Measurements from ENCODE around the gene CPNE4. TPM values are rescaled to one million over a fixed set of nuclear protein-coding genes. Genes with fewer than 3 reads are reported as not detected.

The CPNE4 gene
- polyA plus RNA-seq, 4 donors = 0.27 to 0.49 (median 0.45) TPM

DNA sequence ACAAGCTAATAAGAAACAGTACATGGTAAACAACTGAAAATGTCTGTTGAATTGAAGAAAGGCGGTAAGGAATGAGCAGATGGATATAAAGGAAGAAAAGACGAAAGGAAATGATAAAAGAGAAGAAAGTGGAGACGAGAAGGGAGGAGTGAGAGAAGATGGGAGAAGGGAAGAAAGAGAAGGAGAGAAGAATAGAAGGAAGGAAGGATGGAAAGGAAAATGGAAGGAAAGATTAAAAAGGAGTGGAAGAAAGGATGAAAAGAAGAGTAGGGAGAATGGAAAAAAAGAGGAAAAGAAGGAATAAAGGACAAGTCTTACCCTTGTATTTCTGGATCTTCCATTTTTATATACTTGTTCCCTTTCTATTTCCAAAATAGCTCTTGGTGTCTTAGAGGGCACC lies 17.7 kb downstream of the CPNE4 start:
- no peak for DNase-seq (ENCODE audit: low read depth in 4 of 4, low spot score in 3 of 4)

DNA sequence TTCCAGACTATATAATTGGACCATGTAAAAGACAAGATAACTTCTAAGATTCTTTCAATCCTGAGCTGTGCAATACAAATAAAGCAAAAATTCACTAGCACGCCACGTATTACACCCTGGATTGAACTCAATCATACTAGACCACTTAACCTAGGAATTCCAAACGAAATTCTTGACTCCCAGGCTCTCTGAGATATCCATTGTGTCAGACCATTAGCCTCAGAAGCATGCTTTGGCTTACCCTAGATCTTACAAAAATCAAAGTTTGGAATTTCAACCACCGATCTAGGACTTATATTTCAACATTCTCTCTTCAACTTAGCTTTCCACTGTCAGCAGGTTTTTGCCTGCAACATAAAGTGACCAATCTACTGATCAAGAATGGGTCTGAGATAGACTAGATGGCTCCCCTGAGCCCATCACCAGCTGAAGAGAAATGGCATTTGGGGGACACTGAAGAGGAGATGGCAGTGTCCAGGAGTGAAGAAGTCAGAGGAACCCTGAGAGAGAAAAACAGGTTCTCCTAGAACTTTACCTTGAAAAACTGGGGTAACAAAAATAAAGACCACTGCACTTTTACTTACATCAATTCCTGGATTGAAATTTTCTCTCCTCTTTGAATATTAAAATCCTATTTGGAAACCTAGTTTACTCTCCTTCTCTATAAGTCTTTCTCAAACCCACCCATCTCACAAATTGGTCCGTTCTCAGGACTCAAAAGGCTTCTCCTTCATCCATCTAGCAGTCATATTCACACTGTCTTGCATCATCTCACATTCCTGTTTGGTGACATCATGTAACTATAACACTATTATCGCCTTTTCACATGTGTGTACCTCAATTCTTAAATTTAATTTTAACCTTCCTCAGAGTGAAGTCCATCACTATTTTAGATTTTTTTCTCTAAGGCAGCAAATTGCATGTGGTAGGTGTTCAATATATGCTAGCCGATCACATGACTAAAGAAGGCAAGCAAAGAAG lies 18.5 kb downstream of the CPNE4 start:
- DNase-seq (ENCODE audit: low read depth in 4 of 4, low spot score in 3 of 4) = no peak

DNA sequence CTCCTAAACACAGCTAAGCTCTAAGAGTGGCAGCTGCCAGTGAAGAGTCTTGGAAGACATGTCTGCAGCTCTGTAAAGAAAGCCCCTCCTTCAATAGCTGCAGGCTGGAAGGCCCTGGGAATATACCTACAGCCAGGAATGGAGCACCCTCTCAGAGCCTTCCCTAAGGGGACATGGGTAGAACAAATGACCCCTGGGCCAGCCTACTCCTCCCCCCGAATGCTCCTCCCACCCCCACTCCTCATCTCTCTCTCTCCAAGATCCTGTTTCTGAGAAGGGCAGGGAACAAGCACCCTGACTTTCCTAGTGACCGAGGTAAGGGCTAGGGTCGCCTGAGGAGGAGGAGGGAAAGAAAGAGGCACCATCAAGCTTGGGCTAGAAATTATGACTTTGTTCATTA lies 20.7 kb downstream of the CPNE4 start:
- no peak for DNase-seq (ENCODE audit: low read depth in 4 of 4, low spot score in 3 of 4)

DNA sequence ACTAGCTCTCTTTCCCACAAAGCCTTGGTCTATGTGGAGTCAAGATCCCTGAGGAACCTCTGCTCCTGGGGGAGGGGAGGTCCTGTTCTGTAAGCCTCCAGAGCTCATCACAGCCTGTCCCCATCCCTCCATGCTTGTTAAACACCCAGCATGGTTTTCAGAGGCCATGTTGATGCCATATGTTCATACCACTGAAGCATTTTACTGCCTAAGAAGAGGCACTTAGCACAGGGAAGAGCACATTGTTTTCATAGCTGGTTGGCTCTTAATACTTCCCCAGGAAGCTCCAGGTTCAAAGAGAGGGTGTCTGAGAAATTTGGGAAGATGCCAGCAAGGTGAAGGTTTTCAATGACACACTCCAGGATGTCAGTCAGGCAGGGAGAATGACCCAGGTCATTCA lies 25.6 kb downstream of the CPNE4 start:
- DNase-seq (ENCODE audit: low read depth in 4 of 4, low spot score in 3 of 4) = no peak

DNA sequence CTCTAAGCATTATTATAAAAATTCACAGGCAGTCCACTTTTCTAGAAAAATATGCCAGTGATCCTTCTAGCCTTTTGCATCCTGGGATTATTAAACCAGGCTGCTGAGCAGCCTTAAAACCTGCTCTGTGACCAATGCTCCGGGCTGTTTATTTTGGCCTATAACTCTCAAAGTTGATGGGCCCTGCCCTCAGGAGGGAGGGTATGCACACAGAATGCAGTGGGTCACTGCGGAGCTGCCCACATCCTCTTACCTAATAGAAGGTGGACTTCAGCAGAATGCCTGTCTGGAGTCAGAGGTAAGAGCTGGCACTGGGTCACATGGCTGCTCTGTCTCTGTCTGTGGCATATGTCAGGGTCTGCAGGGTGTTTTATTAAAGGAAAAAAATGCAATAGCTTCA lies 26.0 kb downstream of the CPNE4 start:
- DNase-seq (ENCODE audit: low read depth in 4 of 4, low spot score in 3 of 4) = no peak

DNA sequence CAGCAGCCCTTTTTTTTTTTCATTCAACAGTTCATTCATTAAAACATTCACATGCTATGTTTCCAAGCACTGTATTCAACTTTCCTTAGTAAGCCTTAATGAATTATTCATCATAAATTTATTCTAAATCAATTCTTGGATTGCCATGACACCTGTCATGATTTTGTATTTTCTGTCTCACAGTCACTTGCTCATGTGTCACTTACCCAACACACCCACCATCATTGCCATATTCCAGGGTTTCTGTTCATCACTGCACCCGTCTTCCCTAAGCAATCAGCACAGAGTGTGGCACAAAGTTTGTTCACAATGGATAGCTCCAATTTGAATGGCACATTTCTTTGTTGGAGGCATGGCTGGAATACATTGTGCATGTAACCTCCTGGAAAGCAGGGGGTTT lies 27.2 kb downstream of the CPNE4 start:
- DNase-seq (ENCODE audit: low read depth in 4 of 4, low spot score in 3 of 4) = no peak

DNA sequence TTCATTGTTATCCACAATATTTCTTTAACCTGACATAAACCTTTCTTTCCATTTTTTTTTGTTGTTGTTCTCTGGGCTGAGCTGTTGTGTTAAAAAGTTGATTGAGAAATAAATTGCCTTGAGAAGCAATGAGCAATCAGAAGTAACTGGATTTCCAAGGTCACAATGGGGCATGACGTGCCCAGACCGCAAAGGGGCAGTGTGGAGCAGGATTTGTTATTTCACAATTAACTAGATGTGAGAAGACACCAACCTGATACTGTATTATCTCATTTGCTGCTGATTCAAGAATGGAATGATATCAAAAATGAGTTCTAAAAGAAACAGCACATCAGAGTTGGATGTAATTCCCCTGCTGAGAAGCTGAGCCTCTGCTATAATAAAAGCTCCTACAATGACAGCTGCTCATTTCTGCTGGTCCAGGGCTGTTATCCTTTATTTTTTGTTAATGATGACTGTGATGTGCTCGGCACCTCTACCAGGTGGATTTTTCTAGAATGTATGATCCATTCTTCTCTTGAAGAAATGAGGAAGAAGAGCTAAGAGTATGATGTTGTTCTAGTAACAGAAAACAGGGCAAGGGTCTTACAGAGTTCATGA lies 28.1 kb downstream of the CPNE4 start:
- DNase-seq (ENCODE audit: low read depth in 4 of 4, low spot score in 3 of 4) = no peak

DNA sequence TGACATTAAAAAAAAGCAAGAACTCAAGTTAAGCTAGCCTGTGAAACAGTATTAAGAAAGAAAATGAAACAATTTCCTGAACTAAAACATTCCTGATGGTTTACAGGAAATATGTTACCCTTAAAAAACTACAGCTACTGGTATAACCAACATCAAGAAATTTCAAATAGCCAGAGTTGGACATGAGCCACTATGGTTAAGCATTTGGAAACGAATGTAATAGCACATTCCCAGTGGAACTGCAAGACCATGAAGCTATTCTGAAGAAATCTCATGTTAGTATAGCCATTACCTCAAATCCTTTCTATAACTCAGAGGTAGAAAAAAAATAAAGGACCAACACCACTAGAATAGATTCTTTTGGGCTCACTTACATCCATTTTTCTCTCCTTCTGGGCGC lies 30.2 kb downstream of the CPNE4 start:
- no peak for DNase-seq (ENCODE audit: low read depth in 4 of 4, low spot score in 3 of 4)

DNA sequence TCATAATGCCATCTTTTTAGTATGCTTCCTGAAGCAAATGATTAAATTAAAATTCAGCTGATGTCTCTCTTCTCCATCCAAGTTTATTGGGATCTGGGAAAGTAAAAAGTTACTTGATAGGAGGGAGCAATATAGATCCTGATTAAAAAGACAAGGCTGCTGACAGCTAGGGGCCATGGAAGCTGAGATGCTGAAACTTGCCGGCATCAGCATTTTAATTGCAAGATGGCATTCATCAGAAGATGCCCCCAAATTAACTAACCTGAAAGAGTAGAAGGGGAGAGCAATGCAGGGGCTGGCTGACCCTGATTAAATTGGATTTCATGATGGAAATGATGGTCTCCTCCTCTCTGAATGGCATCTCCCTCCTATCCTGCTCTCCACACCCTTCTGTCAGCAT lies 31.1 kb downstream of the CPNE4 start:
- DNase-seq (ENCODE audit: low read depth in 4 of 4, low spot score in 3 of 4) = no peak

DNA sequence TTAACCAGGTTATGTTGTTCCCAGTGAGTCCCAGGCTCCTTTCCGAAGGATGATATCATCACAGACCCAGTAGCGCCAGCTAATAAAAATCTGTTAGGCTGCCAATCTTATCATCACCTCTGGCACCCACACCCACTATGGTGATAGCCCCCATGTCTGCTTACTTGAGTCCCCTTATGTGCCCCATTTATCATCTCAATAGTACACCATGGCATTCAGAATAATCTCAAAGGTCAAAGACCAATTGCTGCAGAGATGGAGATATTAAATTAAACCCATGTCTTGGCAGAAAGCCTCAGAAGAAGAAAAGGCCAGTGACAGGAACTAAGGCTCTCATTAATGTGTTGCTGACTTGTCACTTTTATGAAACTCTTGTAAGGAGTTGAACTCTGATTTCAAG lies 32.8 kb downstream of the CPNE4 start:
- no peak for DNase-seq (ENCODE audit: low read depth in 4 of 4, low spot score in 3 of 4)

DNA sequence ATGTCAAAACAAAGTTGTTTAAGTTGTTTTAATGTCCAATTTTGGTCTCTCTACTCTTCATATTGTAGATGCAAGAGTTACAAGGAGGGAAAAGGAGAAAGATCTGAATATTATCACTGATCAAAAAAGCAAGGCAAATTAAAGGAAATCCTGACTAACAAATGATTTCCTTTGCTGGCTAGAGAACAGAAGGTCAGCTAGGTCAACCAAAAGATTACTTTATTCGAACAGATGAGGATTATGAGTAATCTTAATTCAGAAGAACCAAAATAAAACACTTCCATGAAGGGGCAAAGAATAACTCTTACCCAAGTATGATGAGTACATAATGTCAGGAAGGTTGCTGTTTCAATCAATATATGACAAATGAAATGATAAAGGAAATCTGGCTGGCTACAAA lies 33.8 kb downstream of the CPNE4 start:
- DNase-seq (ENCODE audit: low read depth in 4 of 4, low spot score in 3 of 4) = no peak

DNA sequence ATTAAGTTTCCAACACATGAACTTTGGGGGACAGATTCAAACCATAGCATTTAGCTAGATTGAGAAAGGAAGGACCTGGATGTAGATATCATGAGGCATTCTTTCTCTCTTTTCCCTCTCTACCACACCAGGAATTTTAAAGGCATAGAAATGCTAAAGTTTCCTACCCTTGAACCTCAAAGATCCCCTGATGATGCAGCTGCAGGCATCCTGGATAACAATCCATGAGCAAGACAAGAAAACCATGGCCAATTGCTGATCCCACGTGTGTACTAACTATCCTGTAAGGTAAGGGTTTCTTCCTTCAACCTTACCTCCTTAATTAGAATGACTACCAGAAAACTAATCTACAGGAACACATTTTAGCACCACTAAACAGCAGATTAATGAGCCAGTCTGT lies 36.8 kb downstream of the CPNE4 start:
- DNase-seq (ENCODE audit: low read depth in 4 of 4, low spot score in 3 of 4) = no peak

DNA sequence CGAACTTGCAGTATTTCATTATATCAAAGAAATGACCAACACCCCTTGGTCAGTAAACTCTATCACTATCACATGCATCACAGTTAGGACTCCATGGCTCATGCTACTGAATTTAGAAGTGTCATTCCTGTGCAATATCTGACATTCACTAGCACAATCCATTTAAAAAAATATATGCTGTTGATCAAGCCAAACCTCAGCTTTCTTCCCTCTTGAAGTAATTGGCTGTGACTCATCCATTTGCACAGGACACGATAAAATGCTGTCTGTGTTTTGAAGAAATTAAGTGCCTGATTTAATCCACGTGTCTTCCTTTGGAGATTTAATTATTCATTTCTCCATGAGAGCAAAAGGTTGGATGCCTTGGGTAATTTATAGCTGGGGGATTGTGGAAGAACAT lies 38.9 kb downstream of the CPNE4 start:
- no peak for DNase-seq (ENCODE audit: low read depth in 4 of 4, low spot score in 3 of 4)

DNA sequence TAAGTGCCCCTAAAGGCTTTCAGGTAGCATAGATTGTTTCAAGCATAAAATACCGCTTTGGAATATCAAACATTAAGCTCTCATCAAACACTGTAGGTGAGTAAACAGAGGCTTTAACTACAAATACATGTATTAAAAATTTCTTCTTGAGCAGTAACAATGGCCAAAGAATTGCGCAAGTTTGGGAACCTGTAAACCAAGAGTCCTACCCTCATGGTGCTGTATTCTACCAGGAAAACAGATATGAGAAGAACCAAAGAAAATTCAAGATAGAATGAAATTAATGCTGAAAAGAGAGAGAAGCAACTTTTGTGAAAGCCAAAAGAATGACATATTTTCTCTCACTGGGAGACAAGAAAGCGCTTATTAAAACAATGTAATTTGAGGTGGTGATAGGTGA lies 45.5 kb downstream of the CPNE4 start:
- DNase-seq (ENCODE audit: low read depth in 4 of 4, low spot score in 3 of 4) = no peak

DNA sequence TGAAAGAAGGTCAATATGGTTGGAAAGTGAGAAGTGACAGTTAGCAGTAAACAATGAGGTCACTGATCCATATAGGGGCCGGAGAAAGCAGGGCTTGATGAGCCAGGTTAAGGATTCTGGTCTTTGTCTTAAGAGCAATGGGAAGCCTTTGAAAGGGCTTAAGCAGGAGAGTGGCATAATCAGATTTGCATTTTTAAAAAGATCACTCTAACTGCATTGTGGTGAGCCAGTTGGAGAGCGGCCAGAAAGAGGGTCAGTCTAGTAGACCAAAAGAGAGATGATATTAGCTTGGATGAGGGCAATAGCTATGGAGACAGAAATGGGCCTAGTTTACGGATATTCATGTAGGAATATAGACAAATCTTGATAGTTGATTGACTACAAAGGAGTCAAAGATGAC lies 46.6 kb downstream of the CPNE4 start:
- DNase-seq (ENCODE audit: low read depth in 4 of 4, low spot score in 3 of 4) = no peak

DNA sequence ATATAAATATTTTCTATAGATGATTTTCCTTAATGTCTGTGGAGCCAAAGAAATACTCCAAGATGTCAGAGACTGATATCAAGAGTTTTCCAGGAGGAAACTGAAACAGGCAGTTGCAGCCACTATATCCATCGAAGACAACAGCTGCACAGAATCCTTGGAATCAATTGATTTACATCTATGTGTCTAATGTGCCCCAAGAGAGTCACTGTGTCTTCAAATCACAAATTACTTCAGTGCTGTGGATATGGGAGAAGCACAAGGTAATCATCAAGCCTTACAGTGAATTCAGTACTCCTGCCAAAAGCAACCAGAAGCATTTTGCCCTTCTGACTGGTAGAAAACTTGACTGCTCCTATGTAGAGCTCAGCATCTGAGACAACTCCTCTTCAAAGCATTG lies 51.1 kb downstream of the CPNE4 start:
- no peak for DNase-seq (ENCODE audit: low read depth in 4 of 4, low spot score in 3 of 4)

DNA sequence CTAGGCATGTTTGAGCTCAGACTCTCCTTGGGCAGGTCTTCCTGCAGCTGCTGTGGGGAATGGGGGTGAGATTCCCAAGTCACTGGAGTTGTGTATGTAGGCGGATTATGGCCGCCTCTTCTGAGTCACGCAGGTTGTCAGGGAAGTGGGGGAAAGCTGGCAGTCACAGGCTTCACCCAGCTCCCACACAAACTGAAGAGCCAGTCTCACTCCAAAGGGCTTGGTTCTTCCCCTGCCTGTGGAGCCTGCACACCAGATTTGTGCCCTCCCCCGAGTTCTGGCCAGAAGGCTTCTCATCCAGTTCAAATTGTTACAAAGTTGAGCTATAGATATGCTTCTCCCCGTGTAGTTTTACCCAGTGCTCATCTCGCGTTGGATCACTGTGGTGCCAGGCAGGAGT lies 53.5 kb downstream of the CPNE4 start:
- no peak for DNase-seq (ENCODE audit: low read depth in 4 of 4, low spot score in 3 of 4)

DNA sequence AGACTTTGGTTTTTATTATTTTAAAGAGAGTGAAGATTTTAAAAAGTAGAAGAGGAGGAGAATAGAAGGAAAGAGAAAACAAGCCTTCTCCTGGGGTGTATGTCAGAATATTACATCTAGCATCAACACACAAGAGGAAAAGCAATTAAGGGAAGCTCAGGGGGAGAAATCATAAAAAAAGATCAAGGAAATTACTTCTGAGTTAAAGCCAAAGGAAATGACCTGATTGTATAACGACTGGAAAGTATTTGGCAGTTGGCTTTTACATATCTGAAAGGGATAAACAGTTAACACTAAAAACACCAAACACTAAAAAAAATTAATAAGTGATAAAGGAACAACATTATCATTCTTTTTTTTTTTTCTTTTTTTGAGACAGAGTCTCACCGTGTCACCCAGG lies 58.4 kb downstream of the CPNE4 start:
- no peak for DNase-seq (ENCODE audit: low read depth in 4 of 4, low spot score in 3 of 4)

DNA sequence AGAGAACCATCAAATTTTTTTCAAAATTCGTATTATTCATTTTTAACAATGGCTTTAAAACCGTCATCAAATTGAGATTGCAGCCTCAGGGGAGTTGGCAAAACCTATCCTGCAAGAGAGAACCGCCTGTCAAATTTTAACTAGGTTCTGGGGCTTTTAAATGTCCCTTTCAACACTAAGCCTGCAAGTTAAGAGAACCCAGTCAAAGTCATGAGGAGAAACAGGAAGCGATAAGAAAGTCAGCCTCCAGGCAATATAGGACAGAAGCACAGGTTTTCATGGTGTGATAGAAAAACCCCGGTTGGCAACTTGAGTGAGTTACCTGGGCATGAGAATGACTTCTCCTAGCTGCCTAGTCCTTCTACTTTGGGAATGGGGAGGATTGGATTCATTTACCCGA lies 59.8 kb downstream of the CPNE4 start:
- no peak for DNase-seq (ENCODE audit: low read depth in 4 of 4, low spot score in 3 of 4)

DNA sequence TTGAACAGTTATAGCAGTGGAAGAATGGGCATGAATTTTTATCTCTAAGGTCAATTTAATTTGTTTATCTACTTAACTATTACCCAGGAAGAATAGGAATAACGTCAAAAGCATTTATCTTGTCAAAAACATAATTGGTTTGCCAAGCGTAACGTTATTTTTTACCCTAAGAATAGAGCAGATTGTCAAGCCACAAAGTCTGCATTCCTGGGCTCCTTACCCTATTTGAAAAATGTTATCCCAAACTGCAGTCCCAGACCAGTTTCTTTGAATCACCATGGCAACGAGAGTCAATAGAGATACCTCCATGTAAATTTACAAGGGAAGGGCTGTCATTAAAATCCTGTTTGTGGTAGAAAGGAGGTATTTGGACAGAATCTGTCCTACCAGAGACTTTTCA lies 61.1 kb downstream of the CPNE4 start:
- DNase-seq (ENCODE audit: low read depth in 4 of 4, low spot score in 3 of 4) = no peak

DNA sequence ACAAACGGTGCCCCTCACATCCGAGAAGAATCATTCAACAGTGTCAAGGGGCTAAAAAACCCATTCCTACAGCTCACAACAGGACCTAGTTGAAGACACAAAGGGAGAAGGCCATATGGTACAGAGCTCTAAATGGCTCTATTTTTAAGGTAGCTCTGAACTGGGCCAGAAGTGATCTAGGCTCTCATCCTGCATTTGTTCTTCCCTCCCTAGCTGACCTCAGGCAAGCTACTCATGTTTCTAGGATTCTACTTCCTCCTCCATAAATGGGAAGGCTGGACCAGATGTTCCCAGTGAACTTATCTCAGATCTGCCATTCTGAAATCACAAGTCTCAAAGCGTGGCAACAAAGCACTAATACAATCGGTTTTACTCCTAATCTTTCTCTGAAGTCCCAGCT lies 62.3 kb downstream of the CPNE4 start:
- DNase-seq (ENCODE audit: low read depth in 4 of 4, low spot score in 3 of 4) = no peak

DNA sequence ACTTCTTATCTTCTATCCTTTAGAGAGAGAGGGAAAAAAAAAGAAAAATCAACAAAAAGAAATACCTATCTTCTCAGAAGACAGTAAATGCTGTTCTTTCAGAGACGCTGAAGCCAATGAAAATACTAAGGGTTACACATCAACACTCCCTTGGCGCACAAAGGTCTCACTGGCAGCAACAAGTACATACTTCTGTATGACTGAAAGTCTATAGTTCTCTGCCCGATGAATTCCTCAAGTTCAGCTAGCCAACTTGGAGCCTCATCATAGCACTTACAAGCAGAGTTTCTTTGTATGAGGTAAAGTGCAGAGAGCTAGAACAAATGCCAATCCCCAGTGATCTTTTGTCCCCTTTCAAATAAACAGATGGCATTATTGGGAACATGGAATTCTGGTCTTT lies 62.7 kb downstream of the CPNE4 start:
- DNase-seq (ENCODE audit: low read depth in 4 of 4, low spot score in 3 of 4) = no peak

Measured in right renal pelvis (tissue), 4 donors.